Thyroid gland (tissue), 4 donors: ENCODE measurements around the gene TUBB6.

Source experiments
- CTCF ChIP-seq, 6 experiments: fragments of 200-600 bp in 3 of 6; fragments of 450-650 bp in 3 of 6; sonication (generic) in 3 of 6; IDR thresholded peaks; one replicate each; pipeline ENCODE4 v1.5.1; 2016 to 2019; ENCODE audit warnings: antibody characterized with exemption in 6 of 6, mild to moderate bottlenecking in 2 of 6, inconsistent platforms in 1 of 6, moderate library complexity in 1 of 6
- POLR2A ChIP-seq, 2 donors: fragments of 450-650 bp; IDR thresholded peaks; one replicate each; pipeline ENCODE4 v1.6.1; 2017; ENCODE audit warnings: antibody characterized with exemption in 2 of 2, mild to moderate bottlenecking in 2 of 2, moderate library complexity in 1 of 2

- TF ChIP-seq CTCF (IDR thresholded peaks at IDR 0.05) (no peak), POLR2A (IDR thresholded peaks at IDR 0.05) (no peak)
These were observed 34.6 kb downstream of the TUBB6 start for GRCh38 chr18:12342661-12343060.
